GM21423 (cell line): Measurements from ENCODE around the gene ABAT.
"Not testable (repeated sequence)": the region's sequence is repeated elsewhere in the genome, so short reads cannot be mapped to it uniquely, and the experiment has no call there.

Experiments used
- ATAC-seq: cut with Tn5 transposase; IDR thresholded peaks from one replicate; pipeline ENCODE4 v1.9.1; 2021; ENCODE audit warnings: mild to moderate bottlenecking, moderate library complexity; ENCODE audit not compliant: unreplicated experiment

The ABAT gene

GRCh38 chr16:8648877-8649276, 25.5 kb upstream of the ABAT start:
- no peak for ATAC-seq

GRCh38 chr16:8649829-8650554, 24.4 kb upstream of the ABAT start:
- no peak for ATAC-seq

DNA sequence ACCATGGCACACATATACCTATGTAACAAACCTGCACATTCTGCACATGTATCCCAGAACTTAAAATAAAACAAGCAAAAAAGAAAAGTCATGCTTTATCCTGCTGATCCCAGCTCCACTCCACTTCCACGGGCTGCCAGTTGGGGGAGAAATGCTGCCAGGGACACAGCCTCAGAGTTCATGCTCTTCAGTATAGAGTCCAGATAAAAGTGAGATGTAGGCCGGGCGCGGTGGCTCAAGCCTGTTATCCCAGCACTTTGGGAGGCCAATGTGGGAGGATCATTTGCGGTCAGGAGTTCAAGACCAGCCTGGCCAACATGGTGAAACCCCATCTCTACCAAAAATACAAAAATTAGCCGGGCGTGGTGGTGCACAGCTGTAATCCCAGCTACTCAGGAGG, 22.5 kb upstream of the ABAT start:
- ATAC-seq: not testable (repeated sequence)

- ATAC-seq: peak; percentile 78
These were observed 19.2 kb upstream of the ABAT start for GRCh38 chr16:8655184-8655717.

DNA sequence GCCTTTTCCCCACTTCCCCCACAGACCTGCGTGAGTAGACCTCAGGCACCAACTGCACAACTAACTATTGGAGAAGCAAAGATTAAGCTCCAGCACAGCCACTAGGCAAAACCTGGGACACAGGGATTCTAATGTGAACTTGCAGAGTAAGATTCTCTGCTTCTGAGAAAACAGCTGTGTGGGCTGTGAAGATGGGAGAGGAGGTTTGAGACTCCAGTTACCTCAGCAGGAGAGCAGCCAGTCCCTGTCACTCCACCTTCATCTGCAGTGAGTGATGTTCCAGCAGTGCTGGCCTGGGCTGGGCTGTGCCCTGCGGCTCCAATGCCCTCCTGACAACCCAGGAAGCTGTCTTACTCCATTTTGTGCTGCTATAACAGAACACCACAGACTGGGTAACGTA, 18.0 kb upstream of the ABAT start:
- ATAC-seq: no peak

GRCh38 chr16:8660841-8661301, 13.5 kb upstream of the ABAT start:
- no peak for ATAC-seq

DNA sequence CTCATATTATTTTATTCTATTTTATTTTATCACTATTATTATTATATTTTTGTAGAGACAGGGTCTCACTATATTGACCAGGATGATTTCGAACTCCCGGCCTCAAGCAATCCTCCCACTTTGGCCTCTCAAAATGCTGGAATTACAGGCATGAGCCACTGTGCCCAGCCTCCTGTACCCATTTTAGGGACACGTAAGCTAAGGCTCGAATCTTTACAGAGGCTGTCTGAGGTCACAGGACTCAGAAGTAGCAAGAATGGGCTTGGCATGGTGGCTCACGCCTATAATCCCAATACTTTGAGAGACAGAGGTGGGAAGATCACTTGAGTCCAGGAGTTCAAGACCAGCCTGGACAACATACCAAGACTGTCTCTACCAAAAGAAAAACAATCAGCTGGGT, 12.7 kb upstream of the ABAT start:
- ATAC-seq: no peak

DNA sequence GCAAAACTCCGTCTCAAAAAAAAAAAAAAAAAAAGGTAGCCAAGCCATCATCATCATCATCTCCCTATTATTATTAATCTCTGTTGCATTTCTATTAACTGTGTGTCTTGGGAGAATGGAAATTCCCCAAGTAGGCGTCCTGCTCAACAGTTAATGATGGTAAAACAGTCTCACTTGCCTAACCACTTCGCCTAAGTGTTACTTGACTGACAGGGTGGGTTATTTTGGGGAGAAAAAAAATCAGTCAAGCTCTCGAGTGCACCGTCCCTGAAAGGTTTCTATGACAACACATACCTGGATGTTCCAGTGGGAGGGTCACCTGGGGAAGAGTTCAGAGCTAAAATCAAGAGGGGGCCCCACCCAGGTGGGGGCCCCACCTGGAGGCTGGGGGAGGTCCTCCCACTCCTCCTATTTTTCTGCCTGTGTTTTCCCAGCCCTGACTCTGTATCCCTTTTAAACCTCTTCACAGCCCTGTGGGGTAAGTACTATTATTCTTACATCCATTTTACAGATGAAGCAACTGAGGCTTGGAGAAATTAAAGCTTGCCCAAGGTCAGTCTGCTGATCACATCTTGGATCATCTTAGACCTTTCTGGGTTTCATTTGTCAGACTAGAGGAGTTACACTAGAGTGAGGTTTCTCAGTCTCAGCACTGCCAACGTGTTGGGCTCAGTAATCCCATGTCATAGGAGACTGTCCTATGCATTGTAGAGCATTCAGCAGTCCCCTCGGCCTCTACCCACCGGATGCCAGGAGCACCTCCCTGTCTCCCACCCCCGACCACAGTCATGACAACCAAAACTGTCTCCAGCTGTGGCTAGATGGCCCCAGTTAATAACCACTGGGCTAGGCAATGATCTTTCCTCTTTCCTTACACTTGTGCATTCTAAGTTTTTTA, 11.0 kb upstream of the ABAT start:
- ATAC-seq: no peak

- ATAC-seq: no peak
These were observed 8.9 kb upstream of the ABAT start for GRCh38 chr16:8665529-8665928.

DNA sequence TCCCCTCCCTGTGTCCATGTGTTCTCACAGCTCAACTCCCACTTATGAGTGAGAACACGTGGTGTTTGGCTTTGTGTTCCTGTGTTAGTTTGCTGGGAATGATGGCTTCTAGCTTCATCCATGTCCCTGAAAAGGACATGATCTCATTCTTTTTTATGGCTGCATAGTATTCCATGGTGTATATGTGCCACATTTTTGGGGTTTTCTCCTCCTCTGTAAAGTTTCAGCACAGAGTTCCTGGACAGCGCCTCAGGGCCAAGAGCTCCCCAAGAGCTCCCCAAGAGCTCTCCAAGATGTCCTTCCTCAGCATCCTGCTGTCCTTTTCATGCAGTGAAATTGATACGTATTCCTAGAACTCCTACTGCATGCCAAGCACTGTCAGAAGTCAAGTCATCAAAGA, 6.9 kb upstream of the ABAT start:
- ATAC-seq: no peak

- ATAC-seq: no peak
These were observed 6.3 kb upstream of the ABAT start for GRCh38 chr16:8668113-8668512.

- no peak for ATAC-seq
These were observed 4.9 kb upstream of the ABAT start for GRCh38 chr16:8669481-8669880.

- no peak for ATAC-seq
These were observed 4.3 kb upstream of the ABAT start for GRCh38 chr16:8670014-8670560.

- ATAC-seq: peak; percentile 33
These were observed 605 bp upstream of the ABAT start for GRCh38 chr16:8673611-8674412.

GRCh38 chr16:8675183-8676159, 1.1 kb downstream of the ABAT start:
- ATAC-seq: no peak

DNA sequence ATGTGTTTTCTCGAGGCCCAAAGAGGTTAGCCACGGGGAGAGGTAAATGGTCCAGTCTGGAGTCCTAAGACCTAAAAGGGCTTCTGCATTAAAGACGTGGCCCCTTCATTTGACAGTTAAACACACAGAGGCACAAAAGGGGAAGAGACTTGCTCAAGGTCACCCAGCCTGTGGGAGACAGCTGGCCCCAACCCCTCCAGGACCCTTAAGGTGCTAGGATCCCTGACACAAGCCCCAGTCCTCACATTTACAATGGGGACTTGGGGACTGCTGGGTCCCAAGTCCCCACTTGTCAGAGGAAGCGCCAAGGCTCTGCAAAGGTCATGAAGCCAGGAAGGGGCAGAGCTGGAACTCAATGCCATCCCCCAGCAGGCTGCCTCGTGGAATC, 1.7 kb downstream of the ABAT start:
- no peak for ATAC-seq

DNA sequence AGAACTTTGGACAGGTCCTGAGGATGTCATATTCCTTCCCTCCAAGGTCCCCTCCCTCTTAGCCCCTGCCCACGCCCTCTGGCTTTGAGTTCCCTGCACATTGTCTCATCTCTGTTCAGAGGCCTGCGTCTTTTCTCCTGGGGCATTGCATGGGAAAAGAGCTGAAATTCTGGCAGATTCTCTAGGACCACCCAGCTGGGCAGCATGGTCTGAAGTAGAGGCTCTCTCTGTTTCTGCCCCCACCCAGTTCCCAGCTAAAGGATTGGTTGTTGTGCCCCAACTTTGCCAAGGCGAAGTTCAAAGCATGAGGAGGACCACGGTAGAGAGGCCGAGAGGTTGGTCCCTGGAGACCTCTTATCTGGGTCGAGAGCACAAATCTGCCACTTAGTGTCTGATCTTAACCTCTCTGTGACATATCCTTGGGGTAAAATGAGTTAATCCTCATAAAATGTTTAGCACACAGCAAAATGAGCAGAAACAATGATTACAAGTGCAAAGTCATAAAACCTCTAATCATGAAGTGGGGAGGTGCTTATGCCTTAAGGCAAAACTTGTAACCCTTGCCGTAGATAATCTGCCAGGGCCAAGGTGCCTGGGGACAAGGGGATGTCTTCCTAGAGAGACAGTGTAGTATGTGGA, 2.4 kb downstream of the ABAT start:
- no peak for ATAC-seq

DNA sequence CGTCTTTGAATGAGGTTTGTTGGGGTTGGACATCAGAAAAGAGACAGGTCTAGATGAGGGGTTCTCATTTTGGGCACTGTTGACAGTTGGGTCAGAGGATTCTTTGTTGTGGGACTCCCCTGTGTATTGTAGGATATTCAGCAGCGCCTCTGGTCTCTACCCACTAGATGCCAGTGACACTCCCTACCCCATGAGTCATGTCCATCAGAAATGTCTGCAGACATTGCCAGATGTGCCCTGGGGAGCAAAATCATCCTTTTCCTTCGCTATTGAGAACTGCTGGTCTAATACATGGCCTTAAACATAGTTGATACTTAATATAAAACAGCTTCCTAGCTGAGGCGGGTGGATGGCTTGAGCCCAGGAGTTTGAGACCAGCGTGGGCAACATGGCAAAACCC, 3.1 kb downstream of the ABAT start:
- no peak for ATAC-seq
